Colon (tissue), 2 donors: ENCODE measurements around the gene MLPH.

Source experiments
- FAIRE-seq: peaks from 2 replicates; lab custom pipeline; 2012; peaks lifted over from hg19 to GRCh38; lab: Jason Lieb, UNC
- donor health status: control.
- donor health status: control.

MLPH gene

GRCh38 chr2:237500681-237501424 is 13.8 kb downstream of the MLPH start:
- FAIRE-seq, result no peak

- no peak for FAIRE-seq
These were observed 15.0 kb downstream of the MLPH start for GRCh38 chr2:237501892-237502513.

GRCh38 chr2:237503201-237503600 is 16.1 kb downstream of the MLPH start:
- FAIRE-seq, result no peak

GRCh38 chr2:237505188-237505939 is 18.3 kb downstream of the MLPH start:
- no peak for FAIRE-seq

GRCh38 chr2:237507512-237507911 is 20.5 kb downstream of the MLPH start:
- FAIRE-seq, result no peak

GRCh38 chr2:237508361-237508760 is 21.3 kb downstream of the MLPH start:
- FAIRE-seq, result no peak

GRCh38 chr2:237509151-237509550 is 22.1 kb downstream of the MLPH start:
- no peak for FAIRE-seq

- FAIRE-seq, result no peak
These were observed 22.9 kb downstream of the MLPH start for GRCh38 chr2:237509905-237510304.

GRCh38 chr2:237510502-237511217 is 23.6 kb downstream of the MLPH start:
- no peak for FAIRE-seq

- FAIRE-seq, result no peak
These were observed 24.4 kb downstream of the MLPH start for GRCh38 chr2:237511433-237511832.

- FAIRE-seq, result no peak
These were observed 24.9 kb downstream of the MLPH start for GRCh38 chr2:237511885-237512405.

GRCh38 chr2:237512774-237513466 is 25.9 kb downstream of the MLPH start:
- no peak for FAIRE-seq

- no peak for FAIRE-seq
These were observed 26.6 kb downstream of the MLPH start for GRCh38 chr2:237513693-237514092.

- FAIRE-seq, result no peak
These were observed 27.6 kb downstream of the MLPH start for GRCh38 chr2:237514474-237515130.

GRCh38 chr2:237515166-237515565 is 28.1 kb downstream of the MLPH start:
- FAIRE-seq, result no peak

GRCh38 chr2:237515621-237516275 is 28.7 kb downstream of the MLPH start:
- no peak for FAIRE-seq

- FAIRE-seq, result no peak
These were observed 30.1 kb downstream of the MLPH start for GRCh38 chr2:237517163-237517562.

- FAIRE-seq, result no peak
These were observed 30.9 kb downstream of the MLPH start for GRCh38 chr2:237517990-237518389.

GRCh38 chr2:237519506-237520245 is 32.6 kb downstream of the MLPH start:
- no peak for FAIRE-seq

GRCh38 chr2:237520290-237520689 is 33.2 kb downstream of the MLPH start:
- FAIRE-seq, result no peak
